Measurements from ENCODE around the gene RHEB. TPM values are rescaled to one million over a fixed set of nuclear protein-coding genes. Genes with fewer than 3 reads are reported as not detected.

The RHEB gene
- total RNA-seq, 1 donor from 2014 or later, result 88.5 TPM

- peaks cover 56% of the 10 kb centered on the region for H3K4me1 Mint-ChIP-seq
- DNase-seq (ENCODE audit: low spot score in 2 of 2, unreplicated experiment in 2 of 2), result no peak
- no peak for TF ChIP-seq CTCF (IDR thresholded peaks at IDR 0.05; ENCODE audit: unreplicated experiment)
- H3K27ac Mint-ChIP-seq, result peak overlapping the region; percentile 94
- H3K36me3 Mint-ChIP-seq, result no peaks in the 10 kb centered on the region
- no peak overlapping the region for H3K4me3 Mint-ChIP-seq
- no peaks in the 10 kb centered on the region for H3K9me3 Mint-ChIP-seq
- H3K27me3 Mint-ChIP-seq (ENCODE audit: low read depth), result no peaks in the 10 kb centered on the region
Measured at GRCh38 chr7:151435971-151436370, 83.7 kb downstream of the RHEB start.

GRCh38 chr7:151435103-151435916 is 84.4 kb downstream of the RHEB start:
- Mint-ChIP-seq H3K36me3 (no peaks in the 10 kb centered on the region), H3K4me1 (peaks cover 50% of the 10 kb centered on the region), H3K27me3 (ENCODE audit: low read depth) (no peaks in the 10 kb centered on the region), H3K4me3 (no peak overlapping the region), H3K27ac (peak overlapping the region; percentile 21), H3K9me3 (no peaks in the 10 kb centered on the region)
- no peak for TF ChIP-seq CTCF (IDR thresholded peaks at IDR 0.05; ENCODE audit: unreplicated experiment)
- DNase-seq (ENCODE audit: low spot score in 2 of 2, unreplicated experiment in 2 of 2), result no peak

- DNase-seq (ENCODE audit: low spot score in 2 of 2, unreplicated experiment in 2 of 2), result no peak
- TF ChIP-seq CTCF (IDR thresholded peaks at IDR 0.05; ENCODE audit: unreplicated experiment), result no peak
- Mint-ChIP-seq H3K4me3 (no peak overlapping the region), H3K27ac (no peak overlapping the region), H3K4me1 (peaks cover 53% of the 10 kb centered on the region), H3K36me3 (no peaks in the 10 kb centered on the region), H3K9me3 (no peaks in the 10 kb centered on the region), H3K27me3 (ENCODE audit: low read depth) (no peaks in the 10 kb centered on the region)
Measured at GRCh38 chr7:151434549-151434948, 85.1 kb downstream of the RHEB start.

GRCh38 chr7:151433721-151434400 is 85.8 kb downstream of the RHEB start:
- TF ChIP-seq CTCF (IDR thresholded peaks at IDR 0.05; ENCODE audit: unreplicated experiment), result no peak
- DNase-seq (ENCODE audit: low spot score in 2 of 2, unreplicated experiment in 2 of 2), result no peak
- Mint-ChIP-seq H3K9me3 (no peaks in the 10 kb centered on the region), H3K4me3 (no peak overlapping the region), H3K36me3 (no peaks in the 10 kb centered on the region), H3K27me3 (ENCODE audit: low read depth) (no peaks in the 10 kb centered on the region), H3K27ac (no peak overlapping the region), H3K4me1 (peaks cover 53% of the 10 kb centered on the region)

GRCh38 chr7:151432658-151433521 is 86.8 kb downstream of the RHEB start:
- H3K27ac Mint-ChIP-seq, result peak overlapping the region; percentile 43
- H3K36me3 Mint-ChIP-seq, result no peaks in the 10 kb centered on the region
- H3K4me3 Mint-ChIP-seq, result no peak overlapping the region
- H3K27me3 Mint-ChIP-seq (ENCODE audit: low read depth), result no peaks in the 10 kb centered on the region
- H3K4me1 Mint-ChIP-seq, result peaks cover 61% of the 10 kb centered on the region
- no peak for DNase-seq (ENCODE audit: low spot score in 2 of 2, unreplicated experiment in 2 of 2)
- TF ChIP-seq CTCF (IDR thresholded peaks at IDR 0.05; ENCODE audit: unreplicated experiment), result no peak
- no peaks in the 10 kb centered on the region for H3K9me3 Mint-ChIP-seq

Measured in mesothelial cell of epicardium (in vitro differentiated cells).